Left renal pelvis (tissue), 4 donors: ENCODE measurements around the gene CDADC1. TPM values are rescaled to one million over a fixed set of nuclear protein-coding genes. Genes with fewer than 3 reads are reported as not detected.
"Not testable (repeated sequence)": the region's sequence is repeated elsewhere in the genome, so short reads cannot be mapped to it uniquely, and the experiment has no call there.

Source experiments
- DNase-seq, 4 donors: peaks; one replicate each; pipeline ENCODE4 v3.0.0-alpha.2; 2013; ENCODE audit warnings: low read depth in 4 of 4, low spot score in 3 of 4
- polyA plus RNA-seq, 4 donors: library from polyadenylated mRNA; unstranded; fragments of 120-200 nt; gene quantifications; one replicate each; pipeline ENCODE4 v1.2.1, GENCODE V29; 2013; ENCODE audit not compliant: insufficient read length in 4 of 4

The CDADC1 gene
- polyA plus RNA-seq, 4 donors = 13.5 to 15.4 (median 15.1) TPM

DNA sequence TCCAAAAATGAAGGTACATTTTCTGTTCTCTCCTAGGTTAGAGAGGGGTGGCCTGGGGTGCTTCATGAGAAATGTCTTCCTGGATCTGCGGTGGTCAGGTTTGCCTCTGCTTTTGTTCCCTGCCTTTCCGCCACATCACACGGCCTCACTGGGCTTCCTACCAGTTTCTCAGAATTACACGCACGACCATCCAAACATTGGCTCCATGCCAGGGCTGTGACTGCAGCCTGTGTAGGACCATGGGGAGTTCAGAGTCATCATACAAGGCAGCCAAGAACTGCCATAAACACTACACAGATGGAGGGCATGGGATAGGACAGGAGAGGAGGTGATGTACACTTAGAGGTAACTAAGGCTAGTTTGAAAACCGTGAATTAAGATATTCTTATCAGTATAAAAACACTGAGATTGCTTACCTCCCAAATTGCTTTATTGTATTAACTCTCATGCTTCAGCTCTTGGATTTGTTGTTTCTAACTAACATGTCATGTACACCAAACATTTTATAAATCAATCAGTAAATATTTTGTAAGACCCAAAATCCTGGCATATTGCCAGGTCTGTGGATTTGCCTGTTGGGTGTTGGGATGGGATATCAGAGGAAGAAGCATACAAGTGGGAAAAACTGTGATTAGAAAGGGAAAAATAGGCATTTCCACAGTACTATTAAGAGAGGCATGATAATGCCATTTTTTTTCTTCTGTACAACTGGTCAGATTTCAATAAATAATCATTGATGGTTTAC lies 45.2 kb downstream of the CDADC1 start:
- no peak for DNase-seq

DNA sequence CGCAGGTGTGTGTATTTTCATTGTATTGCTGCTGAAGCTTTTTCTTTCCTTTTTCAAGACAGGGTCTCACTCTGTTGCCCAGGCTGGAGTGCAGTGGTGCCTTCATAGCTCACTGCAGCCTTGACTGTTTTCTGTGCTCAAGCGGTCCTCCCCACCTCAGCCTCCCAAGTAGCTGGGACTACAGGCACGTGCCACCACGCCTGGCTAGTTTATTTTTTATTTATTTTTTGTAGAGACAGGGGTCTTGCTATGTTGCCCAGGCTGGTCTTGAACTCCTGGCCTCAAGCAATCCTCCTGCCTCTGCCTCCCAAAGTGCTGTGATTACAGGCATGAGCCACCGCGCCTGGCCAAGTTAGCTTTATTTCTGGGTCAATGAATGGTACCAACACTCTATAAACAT lies 47.0 kb downstream of the CDADC1 start:
- DNase-seq = not testable (repeated sequence)

DNA sequence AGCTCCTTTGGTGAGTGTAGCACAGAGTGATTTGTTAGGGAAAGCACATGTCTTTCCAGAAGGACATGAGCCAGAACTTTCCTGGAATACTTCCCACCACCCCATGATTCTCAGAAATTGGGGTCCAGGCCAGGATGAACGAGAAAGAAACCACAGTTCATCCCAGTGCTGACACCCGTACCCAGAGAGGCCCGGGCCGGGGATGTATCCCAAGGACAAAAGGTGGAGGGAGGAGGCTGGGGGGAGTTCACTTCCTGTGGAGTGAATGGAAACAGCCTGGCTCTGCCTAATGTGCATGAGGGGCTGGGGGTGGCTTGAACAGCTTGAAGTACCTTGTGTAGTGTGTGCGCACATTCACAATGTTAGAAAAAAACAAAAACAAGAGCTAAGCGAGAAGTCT lies 47.5 kb downstream of the CDADC1 start:
- no peak for DNase-seq

DNA sequence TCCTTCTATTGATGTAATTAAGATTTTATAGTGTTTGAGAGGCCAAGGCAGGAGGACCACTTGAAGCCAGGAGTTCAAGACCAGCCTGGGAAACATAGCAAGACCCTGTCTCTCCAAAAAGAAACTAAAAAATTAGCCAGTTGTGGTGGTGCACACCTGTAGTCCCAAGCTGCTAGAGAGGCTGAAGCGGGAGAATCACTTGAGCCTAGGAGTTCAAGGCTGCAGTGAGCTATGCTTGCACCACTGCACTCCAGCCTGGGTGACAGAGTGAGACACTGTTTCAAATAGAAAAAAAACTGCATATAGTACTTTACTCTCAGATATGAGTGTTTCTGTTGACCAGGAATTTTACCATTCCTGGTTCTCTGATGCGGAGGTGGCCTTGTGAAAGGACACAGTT lies 48.9 kb downstream of the CDADC1 start:
- no peak for DNase-seq

DNA sequence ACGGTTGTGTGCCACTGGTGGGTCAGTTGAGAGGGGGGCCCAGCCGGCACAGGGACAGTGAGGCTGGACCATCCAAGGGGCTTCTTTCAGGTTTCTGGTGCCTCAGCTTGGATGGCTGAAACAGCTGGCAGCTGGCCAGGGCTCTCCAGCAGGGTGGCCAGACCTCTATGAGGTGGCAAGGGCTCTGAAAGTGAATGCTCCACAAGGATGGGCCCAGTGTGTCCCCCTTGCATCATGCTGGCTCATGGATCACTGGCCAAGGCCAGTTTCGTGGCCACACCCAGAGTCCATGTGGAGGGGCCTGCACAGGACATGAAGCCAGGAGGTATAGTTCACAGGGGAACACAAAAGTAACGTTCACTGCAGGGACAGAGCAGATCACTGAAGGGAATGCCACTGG lies 49.6 kb downstream of the CDADC1 start:
- DNase-seq = no peak

DNA sequence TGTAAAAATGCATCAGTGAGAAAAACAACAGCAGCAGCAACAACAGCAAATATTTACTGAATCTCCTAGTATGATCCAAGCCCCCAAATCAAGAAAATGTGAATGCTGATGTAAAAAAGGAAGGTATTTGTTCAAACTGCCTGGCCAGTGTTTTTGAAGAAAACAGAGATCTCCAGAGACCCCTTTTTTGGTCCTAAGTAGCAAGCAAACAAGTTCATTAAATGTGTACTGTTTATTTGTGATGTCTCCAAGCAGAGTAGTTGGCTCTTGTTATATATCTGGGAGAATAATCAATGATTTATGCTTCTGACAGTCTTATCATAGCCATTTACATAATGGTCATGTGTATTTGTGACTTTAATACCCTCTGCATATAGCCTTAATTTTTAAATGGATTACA lies 50.7 kb downstream of the CDADC1 start:
- DNase-seq = no peak

DNA sequence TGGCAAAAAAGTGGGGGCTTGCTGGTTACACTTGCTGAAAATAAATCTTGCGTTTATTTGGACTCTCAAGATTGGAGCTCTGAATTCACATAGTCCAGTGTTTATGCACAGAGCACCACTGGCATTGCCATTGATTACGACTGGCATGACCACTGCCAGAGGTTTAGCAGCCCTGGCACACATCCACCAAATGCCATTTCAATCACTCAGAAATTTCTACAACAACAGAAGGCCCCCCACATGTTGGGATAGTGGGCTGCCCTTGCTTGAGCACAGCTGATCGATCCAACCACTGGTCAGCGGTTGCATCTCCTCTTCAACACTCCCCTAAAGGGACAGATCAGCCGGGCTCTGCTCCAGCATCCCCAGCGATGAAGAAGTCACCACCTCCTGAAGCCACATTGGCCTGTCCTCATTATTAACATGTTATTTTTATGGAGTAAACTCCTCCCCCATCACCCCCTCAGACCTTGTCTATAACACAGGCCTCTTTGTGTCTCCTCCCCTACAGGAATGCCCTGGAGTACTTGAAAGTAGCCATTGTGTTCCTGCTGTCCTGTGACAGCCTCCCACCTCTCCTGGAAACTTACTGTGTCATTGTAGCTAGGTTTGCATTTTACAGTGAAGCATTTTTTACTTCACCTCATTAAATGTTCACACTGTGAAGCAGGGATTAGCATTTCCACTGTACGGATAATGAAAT lies 51.3 kb downstream of the CDADC1 start:
- DNase-seq = no peak

DNA sequence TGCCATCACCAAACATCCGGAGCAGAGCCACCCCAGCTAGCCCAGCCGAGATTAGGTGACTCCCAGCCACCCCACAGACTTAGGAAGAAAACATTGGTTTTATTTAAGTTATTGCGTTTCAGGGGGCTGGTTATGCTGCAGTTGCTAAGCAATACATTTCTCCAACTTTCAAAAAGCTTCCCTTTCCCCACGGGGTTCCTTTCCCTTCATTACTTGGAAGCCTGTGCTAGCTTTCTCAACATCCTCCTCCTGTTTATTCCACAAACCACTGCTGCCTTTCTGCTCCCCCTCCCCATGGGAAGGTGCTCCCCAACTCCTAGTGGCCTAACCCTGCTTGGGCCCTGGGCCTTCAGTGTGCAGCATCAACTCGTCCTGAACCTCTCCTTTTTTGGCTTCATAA lies 52.6 kb downstream of the CDADC1 start:
- DNase-seq = no peak

DNA sequence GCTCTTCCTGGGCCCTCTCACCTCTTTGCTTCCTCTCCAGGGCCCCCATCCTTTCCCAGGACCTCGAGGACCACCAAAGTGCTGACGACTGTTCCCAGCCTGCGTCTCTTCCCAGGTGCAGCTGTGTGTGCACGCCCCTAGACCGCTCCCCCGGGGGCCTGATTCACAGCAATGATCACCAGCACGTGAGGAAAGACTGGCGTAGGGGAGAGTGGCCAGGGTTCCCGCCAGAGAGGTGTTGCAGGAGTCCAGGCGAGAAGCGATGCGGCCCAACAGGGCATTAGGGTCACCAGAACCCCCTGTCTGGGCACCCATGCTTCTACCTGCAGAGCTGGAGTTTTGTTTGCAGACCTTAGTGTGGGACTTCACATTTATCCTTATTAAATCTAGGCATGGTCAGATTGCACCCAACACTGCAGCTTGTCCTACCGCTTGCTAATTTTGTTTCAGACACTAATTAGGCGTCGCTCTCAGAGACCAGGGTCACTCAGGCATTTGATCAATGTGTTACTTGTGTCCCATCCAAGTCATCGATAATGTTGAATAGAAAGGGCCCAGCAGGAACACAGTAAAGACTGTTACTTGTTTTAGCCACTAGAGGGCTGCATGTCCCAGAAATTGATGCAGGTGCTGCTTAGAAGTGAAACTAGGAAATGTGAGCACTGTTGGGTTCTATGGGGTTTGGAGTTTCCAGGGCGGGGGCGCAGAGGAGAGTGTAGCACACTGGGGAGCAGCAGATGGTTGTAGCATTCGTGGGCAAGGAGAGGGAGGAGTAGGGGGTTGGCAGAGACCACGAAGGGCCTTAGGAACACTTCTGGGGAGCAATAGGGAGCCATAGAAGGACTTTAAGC lies 53.2 kb downstream of the CDADC1 start:
- no peak for DNase-seq

DNA sequence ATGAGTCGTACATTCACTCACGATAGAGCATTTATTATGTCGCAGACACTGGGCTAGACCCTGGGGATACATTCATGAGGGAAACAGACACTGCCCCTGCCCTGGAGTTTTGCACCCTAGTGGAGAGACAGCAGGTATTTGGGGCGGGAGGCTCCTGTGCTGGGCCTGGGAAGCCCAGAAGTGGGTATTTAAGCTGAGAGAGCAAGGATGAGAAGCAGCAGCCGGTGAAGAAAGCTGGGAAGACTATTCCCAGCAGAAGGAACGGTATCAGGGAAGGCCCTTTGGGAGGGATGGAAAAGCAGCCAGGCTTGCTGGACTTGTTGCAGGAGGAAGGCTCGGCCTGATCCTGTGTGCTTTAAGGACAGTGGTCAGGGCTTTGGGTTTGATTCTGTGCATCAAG lies 54.5 kb downstream of the CDADC1 start:
- no peak for DNase-seq

DNA sequence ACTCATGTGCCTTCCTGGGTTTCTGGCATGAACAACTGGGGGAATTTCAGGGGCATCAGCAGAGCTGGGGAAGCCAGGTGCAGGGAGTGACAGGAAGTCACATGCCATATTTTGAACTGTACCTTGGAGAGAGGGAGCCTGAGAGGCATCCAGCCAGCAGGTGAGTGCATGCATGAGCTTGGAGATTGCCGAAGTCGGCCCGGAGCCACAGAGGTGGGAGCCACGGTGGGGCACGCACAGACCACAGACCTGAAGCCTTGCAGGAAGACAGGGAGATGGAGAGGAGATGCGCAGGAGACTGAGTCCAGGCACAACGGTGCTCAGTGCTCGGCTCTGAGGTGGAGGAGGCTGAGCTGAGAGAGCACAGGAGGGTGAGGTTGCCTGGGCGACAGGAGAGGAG lies 55.1 kb downstream of the CDADC1 start:
- DNase-seq = no peak

DNA sequence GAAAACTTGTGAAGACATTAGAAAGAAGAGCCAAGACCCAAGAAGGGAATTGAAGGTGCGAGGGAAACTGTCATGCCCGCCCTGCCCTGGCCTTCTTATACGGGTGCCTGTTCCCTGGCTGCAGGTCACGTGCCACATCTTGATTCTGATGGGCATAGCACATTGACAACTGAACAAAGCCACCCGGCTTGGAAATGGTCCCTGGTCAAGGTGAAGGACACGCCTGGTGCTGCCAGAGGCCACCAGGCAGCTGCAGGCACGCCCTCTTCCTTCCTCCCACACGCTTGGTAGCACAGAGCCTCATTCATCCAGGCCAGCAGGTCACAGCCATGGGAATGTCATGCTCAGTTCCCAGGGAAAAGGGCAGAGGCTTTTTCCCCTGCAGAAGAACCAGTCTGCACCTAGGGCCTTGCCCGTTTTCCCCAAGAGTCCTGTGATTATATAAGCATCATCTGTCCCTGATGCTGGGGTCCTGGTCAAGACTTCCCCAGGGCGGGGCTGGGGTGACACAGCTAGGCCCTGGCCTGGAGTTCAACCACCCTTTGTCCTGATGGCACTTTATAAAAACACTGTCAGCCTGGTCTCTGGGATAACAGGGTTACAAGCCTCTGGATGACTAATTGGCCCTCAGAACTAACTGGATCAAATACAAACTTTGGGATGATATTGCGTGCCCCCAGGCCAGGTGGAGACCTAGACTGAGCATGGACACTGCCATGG lies 56.0 kb downstream of the CDADC1 start:
- no peak for DNase-seq

DNA sequence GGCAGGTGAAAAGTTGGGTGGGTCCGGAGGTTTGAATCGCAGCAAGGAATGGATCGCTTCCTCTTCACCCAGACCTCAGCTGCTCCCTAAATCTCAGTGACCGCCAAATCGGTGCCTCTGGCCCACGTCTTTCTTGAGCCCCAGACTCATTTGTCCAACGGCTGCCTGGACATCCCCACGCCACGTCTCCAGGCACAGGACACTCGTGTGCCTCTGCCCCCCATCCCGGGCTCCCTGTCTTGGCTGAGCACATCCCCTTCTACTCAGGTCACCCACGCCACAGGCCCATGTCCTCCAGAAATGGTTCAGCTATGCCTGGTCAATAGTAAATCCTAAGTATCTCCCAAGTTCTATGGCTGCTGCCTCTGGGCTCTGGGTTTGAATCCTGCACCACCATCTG lies 56.6 kb downstream of the CDADC1 start:
- no peak for DNase-seq

DNA sequence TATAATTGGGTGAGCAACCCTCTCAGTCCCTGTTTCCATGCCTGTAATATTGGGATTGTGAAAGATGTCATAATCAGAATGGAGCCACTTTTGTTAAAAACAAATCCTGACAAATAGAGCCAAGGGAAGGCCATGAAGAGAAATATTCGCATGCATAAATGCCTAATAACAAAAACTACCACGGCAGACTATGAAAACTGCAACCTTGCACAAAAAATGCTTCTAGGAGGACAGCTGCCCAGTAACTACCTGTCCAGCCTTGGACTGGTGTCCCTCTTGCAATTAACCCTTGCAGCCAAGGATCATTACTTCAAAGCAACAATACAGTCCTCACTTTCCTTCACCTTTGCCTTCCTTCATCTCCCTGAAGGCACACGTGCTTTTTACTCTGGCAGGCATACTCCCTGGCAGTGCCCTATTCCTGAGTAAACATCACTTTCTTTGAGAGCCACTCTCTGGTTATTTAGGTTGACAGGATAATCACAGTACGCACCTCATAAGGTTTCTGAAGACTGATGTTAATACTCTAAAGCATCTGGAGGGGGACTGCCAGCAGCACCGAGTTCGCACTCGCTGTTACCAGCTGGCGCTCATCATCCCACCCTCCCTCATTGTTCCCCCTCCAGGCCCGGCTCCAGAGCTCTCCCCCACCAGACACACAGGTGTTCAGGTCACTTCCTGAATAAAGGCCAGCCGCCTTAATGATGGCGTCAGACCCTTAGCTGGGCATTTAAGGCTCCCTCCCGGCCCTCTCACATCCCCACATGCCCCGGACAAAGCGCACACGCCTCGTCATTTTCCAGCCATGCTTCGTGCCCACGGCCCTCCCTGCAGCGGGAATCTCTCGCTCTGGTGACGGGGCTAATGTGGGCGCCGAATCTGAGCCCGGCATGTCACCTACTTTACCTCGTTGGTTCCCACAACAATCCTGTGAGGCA lies 57.3 kb downstream of the CDADC1 start:
- no peak for DNase-seq

DNA sequence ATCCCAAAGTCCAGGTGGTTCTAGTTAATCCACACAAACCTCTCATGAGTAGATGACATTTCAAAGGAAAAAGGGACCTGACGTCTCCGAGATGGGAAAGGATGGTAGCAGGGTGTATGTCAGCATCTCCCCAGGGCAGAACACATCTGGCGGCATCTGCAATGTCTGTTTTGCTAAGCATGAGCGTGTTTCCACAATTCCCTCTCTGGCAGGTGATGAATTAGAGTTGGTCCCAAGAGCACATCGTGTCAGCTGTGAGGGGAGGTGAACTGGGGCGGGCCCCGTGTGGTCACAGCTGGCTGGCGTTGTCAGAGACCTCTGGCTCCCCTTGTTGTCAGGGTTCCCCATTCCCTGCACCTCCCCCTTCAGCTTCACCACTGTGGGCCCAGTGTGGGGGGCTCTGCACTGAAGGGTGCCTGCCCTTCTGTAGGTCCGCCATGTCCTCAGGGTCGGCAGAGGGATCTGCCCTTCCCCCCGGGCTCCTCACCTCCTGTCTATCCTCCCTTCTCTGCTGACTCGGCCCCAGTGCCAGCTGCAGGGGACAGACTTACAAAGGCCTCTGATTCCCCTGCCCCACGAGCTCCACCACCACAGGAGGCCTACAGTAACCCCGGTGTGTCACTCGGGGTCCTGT lies 58.2 kb downstream of the CDADC1 start:
- DNase-seq = no peak

DNA sequence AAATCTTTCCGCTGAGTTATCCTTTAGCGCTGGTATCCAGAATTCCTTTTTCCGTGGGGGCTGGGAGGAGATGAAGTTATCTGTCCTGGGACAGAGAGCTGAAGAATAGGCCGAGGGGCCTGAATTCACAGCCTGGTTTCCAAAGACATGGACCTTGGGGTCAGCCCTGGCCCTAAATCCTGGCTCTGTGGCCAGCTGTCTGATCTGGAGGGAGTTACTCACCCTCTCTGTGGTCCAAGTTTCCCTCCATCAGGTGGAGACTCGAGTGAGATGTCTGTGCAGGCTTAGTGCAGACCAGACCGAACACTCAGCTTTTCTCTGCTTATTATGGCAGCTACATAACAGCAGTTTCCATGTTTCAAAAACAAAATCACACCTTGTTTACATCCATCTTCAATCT lies 59.6 kb downstream of the CDADC1 start:
- DNase-seq = no peak

DNA sequence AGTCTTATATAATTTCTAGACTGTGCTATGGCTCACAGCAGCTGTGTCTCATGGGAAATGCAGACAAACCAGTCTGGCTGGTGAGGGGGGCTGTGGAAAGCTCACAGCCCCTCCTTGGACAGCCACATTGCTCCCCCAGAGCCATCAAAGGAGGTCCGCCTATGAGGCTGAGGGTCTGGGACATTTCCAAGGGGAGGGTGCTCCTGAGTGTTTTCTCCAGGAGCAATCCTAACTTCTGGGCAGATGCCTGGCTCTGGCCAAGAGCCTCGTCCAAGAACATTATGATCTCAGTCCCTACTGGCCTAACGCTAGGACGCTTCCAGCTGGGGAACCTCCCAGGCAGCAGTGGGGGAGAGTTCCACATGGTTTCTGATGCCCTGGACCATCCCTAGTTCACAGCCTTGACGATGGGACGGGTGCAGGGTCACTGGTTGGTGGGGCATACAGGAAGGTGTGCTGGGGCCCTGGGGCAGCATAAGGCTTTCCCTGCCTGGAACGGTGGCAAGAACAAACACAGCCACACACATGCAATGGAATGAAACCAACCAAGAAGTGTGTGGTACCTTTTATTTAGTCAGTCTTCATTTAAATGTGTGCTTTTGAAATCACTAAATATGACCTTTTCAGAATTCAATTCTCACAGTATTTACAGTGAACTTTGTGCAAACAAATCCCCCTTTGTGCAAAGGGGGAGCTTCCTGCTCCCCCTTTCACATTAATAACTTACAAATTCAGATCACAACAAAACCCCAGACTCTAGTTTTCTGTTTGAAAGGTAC lies 60.6 kb downstream of the CDADC1 start:
- DNase-seq = no peak

DNA sequence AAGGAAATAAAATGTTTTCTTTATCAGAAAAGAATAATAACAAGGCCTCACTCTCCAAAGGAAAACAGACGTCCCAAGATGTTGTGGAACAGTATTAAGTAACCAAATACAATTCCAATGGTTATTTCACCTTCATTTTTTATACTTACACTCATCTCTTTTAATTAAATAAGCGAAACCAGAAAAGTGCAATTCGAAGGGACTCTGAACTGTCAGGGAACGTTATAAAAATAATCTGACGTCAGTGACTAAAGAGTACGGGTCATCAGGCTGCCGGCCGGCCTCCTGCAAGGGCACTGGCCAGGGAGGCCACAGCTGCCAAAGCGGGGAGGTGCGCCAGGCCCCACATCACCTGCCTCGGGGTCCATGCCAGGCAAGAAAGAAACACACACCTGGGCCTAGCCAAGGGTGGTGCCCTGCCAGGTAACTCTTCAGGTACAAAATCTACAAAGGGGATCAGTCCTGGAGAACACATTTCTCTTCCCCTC lies 61.2 kb downstream of the CDADC1 start:
- no peak for DNase-seq
